HEK293T (cell line): ENCODE measurements around the gene GALNT15.

ENCODE experiments used
- BHLHE40 ChIP-seq: fragments of 450-650 bp; IDR thresholded peaks from 2 replicates; pipeline ENCODE4 v1.6.1; 2016; ENCODE audit warnings: mild to moderate bottlenecking, moderate library complexity, borderline replicate concordance
- ELF4 ChIP-seq: fragments of 450-650 bp; IDR thresholded peaks from 2 replicates; pipeline ENCODE4 v1.6.1; 2017; ENCODE audit warnings: antibody characterized with exemption
- FOXA1 ChIP-seq: fragments of 450-650 bp; IDR thresholded peaks from 2 replicates; pipeline ENCODE4 v1.6.1; 2016; ENCODE audit warnings: mild to moderate bottlenecking
- FOXK2 ChIP-seq: fragments of 450-650 bp; IDR thresholded peaks from 2 replicates; pipeline ENCODE4 v1.6.1; 2016; ENCODE audit warnings: mild to moderate bottlenecking
- SP1 ChIP-seq: fragments of 450-650 bp; IDR thresholded peaks from 2 replicates; pipeline ENCODE4 v1.6.1; 2017
- TARDBP ChIP-seq: fragments of 450-650 bp; IDR thresholded peaks from 2 replicates; pipeline ENCODE4 v1.6.1; 2016
- ZNF384 ChIP-seq: fragments of 450-650 bp; IDR thresholded peaks from 2 replicates; pipeline ENCODE4 v1.6.1; 2016

DNA sequence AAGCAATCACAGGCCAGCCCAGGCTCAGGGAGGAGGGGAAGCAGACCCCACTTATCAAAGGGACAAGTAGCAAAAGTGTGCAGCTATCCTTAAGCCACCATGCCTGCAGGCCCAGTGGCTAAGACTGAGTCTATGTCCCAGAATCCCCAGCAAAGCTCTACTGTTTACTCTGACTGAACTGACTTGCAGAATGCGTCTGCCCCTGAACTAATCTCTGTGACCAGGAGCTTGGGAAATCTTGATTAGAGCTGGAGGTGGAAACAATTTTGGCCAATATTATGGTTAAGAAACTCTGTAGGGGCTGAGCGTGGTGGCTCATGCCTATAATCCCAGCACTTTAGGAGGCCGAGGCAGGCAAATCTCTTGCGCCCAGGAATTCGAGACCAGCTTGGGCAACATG lies 67.7 kb downstream of the GALNT15 start:
- TF ChIP-seq BHLHE40, result no peak
- TF ChIP-seq FOXK2, result no peak
- no peak for TF ChIP-seq ZNF384
- no peak for TF ChIP-seq TARDBP
- TF ChIP-seq FOXA1, result no peak
- no peak for TF ChIP-seq SP1
- no peak for TF ChIP-seq ELF4
